HG02623 (cell line): ENCODE data around the gene EIF3J.
"Not testable (repeated sequence)": the region's sequence is repeated elsewhere in the genome, so short reads cannot be mapped to it uniquely, and the experiment has no call there.

Source experiments
- ATAC-seq: cut with Tn5 transposase; IDR thresholded peaks from one replicate; pipeline ENCODE4 v1.9.1; 2021; ENCODE audit warnings: moderate library complexity; ENCODE audit not compliant: unreplicated experiment

Gene EIF3J

DNA sequence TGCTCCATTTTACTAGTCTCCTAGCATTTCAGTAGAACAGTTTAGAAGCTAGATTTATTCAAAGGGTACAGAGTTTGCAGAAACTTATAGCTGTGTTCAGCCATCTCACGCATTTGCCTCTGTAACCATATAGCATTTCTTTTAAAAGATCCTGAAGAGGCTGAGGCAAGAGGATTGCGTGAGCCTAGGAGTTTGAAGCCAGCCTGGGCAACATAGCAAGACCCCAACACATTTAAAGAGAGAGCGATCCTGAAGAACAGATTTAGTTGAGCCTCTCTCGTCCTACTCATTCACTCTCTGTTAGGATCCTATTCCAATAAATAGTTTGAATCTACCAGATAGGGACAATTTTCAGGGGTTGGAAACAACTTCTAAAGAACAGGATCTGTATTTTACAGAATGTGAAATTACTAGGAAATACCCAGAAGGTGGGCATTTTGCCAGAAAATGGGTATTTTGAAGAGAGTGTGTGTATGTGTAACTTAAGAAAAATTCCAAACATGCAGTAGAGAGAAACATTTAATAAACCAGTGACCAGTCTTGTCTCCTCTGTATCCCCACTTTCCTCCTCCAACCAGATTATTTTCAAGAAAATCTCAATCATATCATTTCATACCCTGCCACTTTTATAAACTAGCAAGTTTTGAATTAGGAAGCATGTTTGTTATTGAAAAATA is 4.5 kb downstream of the EIF3J start:
- ATAC-seq: no peak

DNA sequence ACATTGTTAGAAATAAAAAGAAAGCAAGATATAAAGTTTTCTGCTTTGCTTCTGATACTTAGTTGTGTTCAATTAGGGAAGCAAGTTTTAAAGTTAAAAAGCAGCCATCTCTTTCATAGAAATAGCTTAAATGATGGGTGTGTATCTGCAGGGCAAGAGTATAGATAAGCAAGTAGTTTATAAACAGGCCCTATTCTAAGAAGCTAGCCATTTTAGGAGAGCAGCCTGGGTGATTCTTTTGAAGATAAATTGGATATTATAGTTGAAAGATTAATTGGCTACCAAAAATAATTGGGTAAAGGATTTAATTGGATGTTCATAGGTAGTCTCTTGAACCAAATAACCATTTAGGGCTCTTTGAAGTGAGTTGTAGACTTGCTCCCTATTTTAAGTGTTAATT is 5.6 kb downstream of the EIF3J start:
- ATAC-seq: no peak

DNA sequence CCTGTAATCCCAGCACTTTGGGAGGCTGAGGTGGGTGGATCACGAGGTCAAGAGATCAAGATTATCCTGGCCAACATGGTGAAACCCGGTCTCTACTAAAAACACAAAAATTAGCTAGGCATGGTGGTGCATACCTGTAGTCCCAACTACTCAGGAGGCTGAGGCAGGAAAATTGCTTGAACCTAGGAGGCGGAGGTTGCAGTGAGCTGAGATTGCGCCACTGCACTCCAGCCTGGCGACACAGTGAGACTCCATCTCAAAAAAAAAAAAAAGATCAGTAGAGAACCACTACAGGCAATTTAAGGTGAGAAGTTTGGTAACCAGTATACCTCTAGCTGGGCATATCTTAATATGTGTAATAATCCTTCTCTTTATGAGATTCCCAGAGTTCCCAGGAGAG is 7.8 kb downstream of the EIF3J start:
- ATAC-seq: not testable (repeated sequence)

DNA sequence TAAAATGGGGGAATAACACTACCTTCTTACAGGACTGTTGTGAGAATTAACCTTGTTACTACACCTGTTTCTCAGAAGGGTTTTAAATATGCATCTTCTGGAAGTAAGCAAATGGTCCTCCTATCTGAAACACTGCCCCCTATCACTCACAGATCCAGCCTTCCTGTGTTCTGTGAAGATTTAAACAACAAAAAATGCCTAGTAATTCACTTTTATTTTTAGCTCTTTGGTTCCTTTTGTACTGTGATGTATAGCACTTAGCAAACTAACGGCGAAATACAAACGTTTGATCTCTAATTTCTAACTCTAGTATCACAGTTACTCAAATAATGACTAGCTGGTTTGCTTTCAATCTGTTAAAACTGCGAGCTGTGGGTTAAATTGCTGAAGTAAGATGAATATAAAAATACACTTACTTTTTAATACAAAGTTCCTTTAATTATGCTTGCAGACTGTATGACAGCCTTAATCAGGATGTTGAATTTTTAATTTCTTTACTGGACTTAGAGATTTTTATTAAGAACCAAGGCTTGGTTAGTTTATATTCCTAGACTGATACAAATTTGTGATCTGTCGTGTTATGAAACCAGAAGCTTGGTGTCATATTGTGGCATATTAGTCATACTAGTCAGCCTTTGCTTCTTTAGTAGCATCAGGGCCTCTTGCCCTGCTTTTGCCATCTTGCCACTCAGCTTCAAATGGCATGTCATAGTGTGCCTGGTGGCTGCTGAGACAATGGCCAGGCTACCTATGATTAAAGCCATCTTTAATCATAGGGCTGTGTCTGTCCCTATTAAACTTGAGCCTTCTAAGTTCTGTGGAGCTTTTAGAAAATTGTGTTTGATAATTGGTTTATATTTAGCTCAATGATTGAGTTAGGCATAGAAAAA is 9.2 kb downstream of the EIF3J start:
- no peak for ATAC-seq

DNA sequence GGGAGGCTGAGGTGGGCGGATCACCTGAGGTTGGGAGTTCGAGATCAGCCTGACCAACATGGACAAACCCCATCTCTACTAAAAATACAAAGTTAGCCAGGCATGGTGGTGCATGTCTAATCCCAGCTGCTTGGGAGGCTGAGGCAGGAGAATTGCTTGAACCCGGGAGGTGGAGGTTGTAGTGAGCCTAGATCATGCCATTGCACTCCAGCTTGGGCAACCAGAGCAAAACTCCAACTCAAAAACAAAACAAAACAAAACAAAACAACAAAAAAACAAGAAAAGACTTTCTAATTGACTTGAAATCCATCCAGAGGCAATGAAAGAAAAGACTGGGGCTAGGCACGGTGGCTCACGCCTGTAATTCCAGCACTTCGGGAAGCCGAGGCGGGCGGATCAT is 12.2 kb downstream of the EIF3J start:
- not testable (repeated sequence) for ATAC-seq

DNA sequence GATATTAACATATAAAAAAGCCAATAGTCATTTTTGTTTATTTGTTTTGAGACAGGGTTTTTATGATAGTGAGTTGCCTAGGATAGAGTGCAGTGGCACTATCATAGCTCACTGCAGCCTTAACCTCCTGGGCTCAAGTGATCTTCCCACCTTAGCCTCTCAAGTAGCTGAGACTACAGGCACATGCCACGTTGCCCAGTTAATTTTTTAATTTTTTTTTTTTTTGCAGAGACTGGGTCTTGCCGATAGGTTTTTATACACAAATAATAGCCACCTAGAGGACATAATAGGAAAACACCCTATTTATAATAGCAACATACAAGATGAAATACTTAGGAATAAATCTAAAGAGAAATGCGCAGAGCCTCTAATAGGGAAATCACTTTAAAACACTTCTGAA is 13.3 kb downstream of the EIF3J start:
- ATAC-seq: no peak

DNA sequence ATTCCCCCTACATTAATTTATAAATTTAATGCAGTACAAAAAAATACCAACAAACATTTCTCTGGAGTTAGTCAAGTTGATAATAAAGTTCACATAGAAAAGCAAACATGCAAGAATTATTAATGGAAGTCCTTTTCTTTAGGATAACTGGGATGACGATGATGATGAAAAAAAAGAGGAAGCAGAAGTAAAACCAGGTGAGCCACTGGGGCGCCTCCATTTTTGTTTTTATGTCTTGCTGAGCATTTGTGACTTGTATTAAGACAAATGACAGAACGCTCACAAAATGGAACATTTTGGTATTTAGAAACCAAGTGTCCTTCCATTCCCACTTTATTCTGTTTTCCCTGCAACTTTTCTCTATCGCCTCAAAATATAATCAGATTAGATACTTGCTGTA is 13.8 kb downstream of the EIF3J start:
- ATAC-seq: no peak

DNA sequence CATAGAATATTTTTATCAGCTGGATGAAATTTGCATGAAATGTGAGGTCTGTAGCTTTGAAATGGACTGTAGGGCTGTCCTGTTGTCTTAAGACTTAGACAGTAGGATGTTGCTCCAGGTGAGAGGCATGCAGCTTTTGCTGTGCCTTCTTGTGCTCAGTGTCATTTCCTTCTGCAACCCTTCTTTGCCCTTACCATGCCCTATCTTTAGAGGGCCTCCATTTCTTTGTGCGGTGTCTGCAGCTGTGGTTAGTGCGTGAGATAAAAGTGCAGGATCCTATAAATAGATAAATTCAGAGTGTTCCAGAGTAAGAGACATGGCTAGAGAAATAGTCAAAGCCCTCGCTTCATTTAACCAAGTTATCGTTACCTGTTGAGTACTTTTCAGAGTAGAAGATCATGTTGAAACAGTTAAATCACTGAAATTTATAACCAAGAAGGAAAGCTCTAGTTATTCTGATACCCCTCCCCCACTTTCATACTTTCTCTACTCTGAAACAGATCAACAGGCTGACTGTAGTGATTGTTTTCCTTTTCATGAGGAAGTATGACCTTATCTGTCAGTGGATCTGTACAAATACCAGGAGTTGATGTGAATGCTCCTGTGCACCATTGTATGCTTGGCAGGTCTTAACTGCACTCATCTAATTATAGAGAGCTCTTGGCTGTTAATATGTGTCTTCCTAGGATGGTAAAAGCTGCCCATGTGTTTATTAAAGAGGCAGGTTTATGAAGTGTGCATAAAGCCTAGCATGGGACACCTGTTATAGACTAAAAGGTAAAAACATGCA is 18.2 kb downstream of the EIF3J start:
- ATAC-seq: no peak

DNA sequence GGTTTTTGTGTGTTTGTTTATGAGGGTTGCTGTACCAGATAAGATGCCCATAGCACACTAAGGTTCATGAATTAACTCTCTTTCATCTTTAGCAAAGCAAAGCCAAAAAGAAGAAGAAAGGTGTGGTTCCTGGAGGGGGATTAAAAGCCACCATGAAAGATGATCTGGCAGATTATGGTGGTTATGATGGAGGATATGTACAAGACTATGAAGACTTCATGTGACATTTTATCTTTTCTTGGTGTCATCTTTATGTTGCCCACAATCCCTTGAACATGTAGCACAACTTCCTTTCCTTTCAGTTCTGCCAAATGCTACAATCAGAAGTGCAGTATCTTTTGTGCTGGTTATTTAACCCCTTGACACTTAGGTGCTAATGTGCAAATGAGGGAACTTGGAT is 24.0 kb downstream of the EIF3J start:
- ATAC-seq: not testable (repeated sequence)

DNA sequence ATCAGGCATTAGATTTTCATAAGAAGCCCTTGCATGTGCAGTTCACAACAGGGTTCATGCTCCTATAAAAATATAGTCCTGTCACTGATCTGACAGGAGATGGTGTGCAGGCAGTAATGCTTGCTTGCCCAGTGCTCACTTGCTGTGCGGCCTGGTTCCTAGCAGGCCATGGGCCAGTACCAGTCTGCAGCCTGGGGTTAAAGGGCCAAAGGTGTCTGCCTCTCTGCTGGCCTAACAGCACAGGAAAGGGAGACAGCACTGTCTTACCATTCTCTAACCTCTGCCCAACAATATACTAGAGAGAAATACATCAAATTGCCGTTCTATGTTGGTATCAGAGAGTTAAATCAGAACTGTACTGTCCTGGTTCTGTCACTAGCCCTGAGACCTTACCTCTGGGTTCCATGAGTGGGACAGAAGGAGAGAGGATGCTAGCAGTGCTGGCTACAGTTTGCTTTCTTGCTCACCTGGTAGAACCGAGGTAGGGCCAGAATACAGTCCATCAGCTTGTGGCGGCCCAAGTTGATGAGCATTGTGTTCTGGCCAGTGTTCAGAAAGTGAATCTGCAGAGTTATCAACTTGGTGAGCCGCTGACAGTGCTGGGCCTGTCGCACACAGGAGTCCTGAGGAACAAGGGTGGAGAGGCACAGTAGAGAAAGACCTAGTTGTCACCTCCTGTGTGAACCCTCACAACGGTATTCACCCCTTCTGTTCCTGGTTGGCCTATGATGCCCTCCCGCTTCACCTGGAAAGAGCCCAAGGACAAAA is 28.6 kb downstream of the EIF3J start:
- no peak for ATAC-seq

DNA sequence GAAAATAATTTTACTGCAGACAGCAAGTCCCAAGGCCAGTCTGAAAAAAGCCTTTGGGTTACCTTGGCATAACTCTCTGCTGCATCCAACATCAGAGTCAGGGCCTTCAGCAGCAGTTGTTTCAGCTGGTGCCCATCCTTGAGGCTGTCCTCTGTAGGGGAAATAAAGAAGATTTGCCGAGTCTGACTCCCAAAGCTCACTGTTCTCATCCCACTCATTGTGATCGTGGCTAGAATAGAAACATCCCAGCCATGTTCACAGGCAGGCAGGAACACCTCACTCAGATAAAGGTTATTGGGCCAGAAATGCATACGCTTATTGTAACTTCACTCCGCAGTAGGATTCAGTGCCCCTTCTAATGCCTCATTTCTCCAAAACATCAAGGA is 29.2 kb downstream of the EIF3J start:
- no peak for ATAC-seq

DNA sequence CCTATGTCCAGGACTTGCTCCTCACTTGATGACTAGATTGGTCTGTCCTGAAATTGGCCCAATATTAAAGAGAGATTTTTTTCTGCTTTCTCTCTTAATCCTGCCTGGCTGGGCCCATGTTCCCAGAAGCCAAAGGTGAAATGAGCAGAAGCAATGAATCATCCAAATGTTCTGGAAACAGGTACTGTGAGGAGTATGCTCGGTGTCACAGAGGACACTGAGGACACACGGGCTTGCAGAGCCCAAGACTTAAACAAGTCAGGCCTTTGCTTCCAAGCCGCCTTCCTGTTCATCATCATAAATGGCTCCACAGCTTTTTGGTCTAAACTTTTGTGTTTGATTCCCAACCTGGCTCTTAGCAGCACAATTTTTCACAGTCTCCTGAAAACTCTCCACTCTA is 31.4 kb downstream of the EIF3J start:
- ATAC-seq: no peak

DNA sequence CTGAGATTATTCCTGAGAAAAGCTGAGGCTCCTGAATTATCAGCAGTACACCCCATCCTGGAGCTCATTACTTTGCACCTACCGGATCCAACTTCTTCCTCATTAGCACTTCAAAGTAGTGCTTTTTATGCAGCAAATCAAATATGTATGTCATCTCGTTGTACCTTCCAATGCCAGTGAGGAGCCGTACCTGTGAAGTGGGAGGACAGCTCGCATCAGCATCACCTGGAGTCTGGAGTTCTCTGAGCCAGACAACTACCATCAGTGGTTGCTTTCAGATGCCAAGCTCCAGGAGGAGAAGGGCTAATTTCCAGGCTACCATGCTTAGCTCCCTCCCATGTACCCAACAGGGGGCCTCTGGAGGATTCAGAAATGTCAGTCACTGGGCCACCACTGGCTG is 32.4 kb downstream of the EIF3J start:
- no peak for ATAC-seq

DNA sequence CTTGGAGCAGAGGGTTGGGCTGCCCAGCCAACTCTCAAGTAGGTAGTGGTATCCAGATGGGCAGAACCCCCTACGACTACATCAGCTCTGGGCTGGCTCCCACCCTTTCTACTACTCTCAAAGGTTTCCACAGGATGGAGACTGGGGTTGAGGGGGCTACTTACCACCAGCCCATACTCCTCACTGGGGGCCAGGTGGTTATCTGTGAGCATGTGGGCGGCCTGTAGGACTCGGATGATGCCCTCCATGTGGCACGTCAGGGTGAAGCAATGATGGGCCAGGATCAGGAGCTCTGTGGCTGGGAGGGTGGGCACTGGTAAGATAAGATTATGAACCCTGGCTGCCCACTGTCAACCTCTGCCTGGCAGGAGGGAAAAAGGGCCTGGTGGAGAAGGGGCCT is 33.4 kb downstream of the EIF3J start:
- ATAC-seq: no peak

DNA sequence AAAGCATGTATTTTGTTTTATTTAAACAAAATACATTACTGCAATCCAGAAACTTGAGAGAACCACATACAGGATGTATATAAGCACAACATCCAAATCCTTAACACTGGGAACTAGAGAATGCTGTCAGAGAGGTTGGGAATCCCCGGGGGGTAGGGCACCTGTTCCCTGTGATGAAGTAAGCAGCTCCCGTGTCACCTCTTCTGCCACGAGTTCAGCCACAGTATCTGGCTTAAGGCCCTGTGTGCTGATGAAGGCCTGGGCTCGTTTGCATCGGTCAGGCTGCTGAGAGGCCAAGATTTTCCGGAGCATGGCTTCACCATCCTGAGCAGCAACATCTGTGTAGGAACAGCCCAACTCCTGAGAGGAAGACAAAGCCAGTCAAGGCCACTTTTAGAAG is 36.4 kb downstream of the EIF3J start:
- ATAC-seq: no peak

DNA sequence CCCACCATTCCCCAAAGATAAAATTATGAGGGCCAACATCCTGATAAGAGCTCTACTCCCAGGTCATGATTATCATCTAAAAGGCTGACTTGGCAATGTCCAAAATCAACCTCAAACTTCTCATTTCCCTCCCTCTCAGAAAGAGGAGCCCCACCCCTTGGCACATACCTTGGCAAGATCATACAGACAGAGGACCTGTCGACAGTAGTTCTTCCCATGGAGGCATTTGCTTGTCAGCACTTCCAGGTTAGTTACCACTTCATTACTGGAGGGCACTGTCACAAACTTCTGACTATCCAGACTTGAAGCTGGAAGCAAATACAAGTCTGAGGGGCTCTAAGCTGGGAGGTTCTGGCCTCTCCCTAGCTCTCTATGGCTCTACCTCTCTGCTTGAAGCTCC is 37.8 kb downstream of the EIF3J start:
- ATAC-seq: no peak

DNA sequence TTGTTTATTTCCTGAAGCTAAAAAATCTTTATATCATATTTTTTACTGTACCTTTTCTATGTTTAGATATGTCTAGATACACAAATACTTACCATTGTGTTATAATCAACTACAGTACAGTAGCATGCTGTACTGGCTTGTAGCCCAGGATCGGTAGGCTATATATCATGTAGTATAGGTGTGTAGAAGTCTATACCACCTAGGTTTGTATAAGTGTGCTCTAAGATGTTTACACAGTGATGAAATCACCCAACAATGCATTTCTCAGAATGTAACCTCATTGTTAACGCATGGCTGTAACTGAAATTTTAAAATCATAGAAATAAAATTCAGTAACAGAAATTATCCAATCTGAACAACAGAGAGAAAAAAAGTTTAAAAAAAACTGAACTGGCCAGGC is 43.2 kb downstream of the EIF3J start:
- no peak for ATAC-seq

DNA sequence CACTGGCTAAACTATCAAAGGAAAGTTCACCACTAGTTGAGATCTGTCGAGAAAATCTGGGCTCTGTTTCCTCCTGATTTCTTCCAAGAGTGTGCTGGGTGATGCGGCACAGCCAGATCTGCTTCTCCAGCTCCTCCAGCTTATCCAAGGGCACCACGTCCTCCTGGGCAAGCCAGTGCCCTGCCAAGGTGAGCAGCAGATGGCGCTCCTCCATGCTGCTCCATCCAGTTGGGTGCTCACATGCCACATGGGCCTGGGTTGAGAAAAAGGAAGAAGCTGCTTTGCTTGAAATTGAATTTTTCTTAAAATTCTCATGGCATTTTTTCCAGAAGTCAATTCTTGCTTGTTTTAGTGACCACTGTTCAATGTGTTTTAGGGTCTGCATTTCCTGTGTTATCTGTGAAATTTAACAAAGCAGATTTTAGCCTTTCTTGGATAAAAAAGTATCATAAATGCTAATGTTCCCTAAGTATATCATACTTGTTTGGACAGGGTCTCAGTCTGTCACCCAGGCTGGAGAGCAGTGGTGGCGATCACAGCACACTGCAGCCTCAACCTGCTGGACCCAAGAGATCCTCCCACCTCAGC is 47.3 kb downstream of the EIF3J start:
- no peak for ATAC-seq

DNA sequence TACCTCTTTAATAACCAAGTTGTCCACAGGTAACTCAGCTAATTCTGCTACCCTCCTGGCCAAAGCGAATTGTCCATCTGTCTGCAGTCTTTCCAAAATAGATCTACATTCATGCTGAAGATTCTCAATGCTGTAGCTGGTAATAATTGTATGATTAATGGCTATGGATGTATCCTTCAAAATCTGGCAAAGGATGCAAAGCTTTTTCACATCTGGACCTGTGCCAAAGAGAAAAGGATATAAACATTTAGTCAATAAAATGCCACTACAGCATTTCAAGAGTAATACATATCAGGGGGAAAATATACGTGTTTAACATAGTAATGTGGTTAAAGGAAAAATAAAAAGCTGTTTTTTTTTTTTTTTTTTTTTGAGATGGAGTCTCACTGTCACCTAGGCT is 48.7 kb downstream of the EIF3J start:
- ATAC-seq: no peak

DNA sequence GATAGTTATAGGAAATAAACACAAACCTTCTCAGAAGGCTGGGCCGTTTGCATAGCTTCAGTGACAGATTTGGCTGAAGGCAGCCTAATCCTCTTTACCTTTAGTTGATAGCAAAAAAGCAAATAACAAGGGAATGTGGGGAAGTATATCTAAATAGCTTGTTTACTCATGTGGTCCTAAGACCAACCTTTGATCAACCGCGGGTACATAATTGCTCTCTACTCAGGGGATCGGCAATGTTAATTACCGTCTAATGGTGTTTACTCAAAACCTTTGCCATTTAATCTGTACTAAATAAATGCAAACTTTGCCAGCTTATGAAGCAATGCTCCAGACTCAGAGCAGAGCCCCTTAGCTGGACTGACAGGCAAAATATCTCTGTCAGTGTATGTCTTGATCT is 51.6 kb downstream of the EIF3J start:
- ATAC-seq: no peak

DNA sequence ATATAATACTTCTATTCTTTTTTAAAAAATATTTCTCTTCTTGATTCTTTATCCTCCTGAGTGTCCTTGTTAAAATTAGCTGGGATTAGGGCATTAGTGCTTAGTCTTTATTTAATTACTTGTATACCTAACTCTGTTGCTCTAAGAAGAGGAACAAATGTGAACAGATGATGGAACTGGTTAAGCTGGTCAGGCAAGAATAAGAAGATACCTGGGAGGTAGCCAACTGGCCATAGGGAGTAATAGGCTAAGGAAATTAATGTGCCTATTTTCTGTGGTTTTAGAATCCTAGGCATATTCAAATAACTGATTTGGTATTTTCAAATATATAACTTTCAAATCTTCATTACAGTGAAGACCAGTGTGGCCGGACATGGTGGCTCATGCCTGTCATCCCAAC is 54.4 kb downstream of the EIF3J start:
- no peak for ATAC-seq
